K562 (cell line): ENCODE results near the gene PPARD. TPM values are rescaled to one million over a fixed set of nuclear protein-coding genes. Genes with fewer than 3 reads are reported as not detected.
A peak's percentile ranks its signal among the peaks of the same experiment; 100 is the strongest.

Experiments
- ATAC-seq: fragments of 200-7000 bp; cut with Tn5 transposase; 3 replicates; pipeline ENCODE4 v1.9.1; 2020; ENCODE audit warnings: moderate library complexity
- BruUV-seq: library from RNA; stranded (reverse); fragments of 400-500 nt; replicated peaks from 2 replicates; lab custom pipeline; 2021; lab: Mats Ljungman, UMichigan
- CTCF ChIA-PET: fragments of 300-600 bp; formaldehyde crosslinking; extraction: SDS; loops from one replicate; lab custom pipeline; 2021; ENCODE audit warnings: low intra/inter-chr PET ratio; lab: Yijun Ruan, JAX
- POLR2A ChIA-PET: fragments of 300-600, 350-650 bp; sonication (Branson Sonifier 250); formaldehyde crosslinking; extraction: SDS; loops from one replicate; lab custom pipeline; 2021; ENCODE audit warnings: antibody characterized with exemption, inconsistent platforms; lab: Yijun Ruan, JAX
- DNase-seq, 4 experiments: peaks; one replicate each; pipeline versions ENCODE4 v3.0.0 to v3.0.0-alpha.2; 2011 to 2018; ENCODE audit warnings: low spot score in 3 of 4, mixed read lengths in 3 of 4; ENCODE audit errors: extremely low read depth in 1 of 4
- FAIRE-seq: peaks from 2 replicates; lab custom pipeline; 2011; peaks lifted over from hg19 to GRCh38; lab: Jason Lieb, UNC
- H2AFZ ChIP-seq: 2 replicates; pipeline ENCODE4 v1.6.0; 2011; ENCODE audit warnings: low read depth, low read length, control low read depth, inconsistent platforms
- H3K27ac ChIP-seq: fragments of 200-600 bp; 3 replicates; pipeline ENCODE4 v1.8.0; 2011; ENCODE audit warnings: low read depth, mild to moderate bottlenecking, control low read depth, inconsistent platforms, low read length, moderate library complexity, mixed read lengths; ENCODE audit errors: extremely low read depth
- H3K27me3 ChIP-seq, 2 experiments: fragments of 300-600 bp in 1 of 2; 2 replicates in 1 of 2; 3 replicates in 1 of 2; pipeline versions ENCODE4 v1.6.0 to v1.8.0; 2011; ENCODE audit warnings: inconsistent platforms in 2 of 2, low read length in 2 of 2, mild to moderate bottlenecking in 1 of 2, mixed read lengths in 1 of 2, moderate library complexity in 1 of 2; ENCODE audit not compliant: control insufficient read depth in 2 of 2, insufficient read depth in 2 of 2
- H3K36me3 ChIP-seq: fragments of 300-600 bp; 3 replicates; pipeline ENCODE4 v1.8.0; 2011; ENCODE audit warnings: mild to moderate bottlenecking, low read length, inconsistent platforms; ENCODE audit not compliant: control insufficient read depth, insufficient read depth
- H3K4me1 ChIP-seq, 2 experiments: fragments of 200-600 bp in 1 of 2; replicated peaks in 1 of 2; 2 replicates in 1 of 2; 3 replicates in 1 of 2; pipeline versions ENCODE4 v1.5.1 to v1.8.0; 2011; ENCODE audit warnings: inconsistent platforms in 2 of 2, low read length in 2 of 2, mild to moderate bottlenecking in 1 of 2, mixed read lengths in 1 of 2, moderate library complexity in 1 of 2; ENCODE audit not compliant: control insufficient read depth in 2 of 2, insufficient read depth in 2 of 2
- H3K4me2 ChIP-seq: 2 replicates; pipeline ENCODE4 v1.6.1; 2011; ENCODE audit warnings: low read length, control low read depth, inconsistent platforms, mixed read lengths; ENCODE audit not compliant: insufficient read depth
- H3K4me3 ChIP-seq: fragments of 200-600 bp; sonication (generic), shearing (Covaris generic); 2 replicates; pipeline ENCODE4 v1.5.1; 2016; ENCODE audit warnings: control low read depth, inconsistent platforms
- H3K79me2 ChIP-seq: fragments of 200-600 bp; 3 replicates; pipeline ENCODE4 v1.8.0; 2011; ENCODE audit warnings: low read length, inconsistent platforms; ENCODE audit not compliant: control insufficient read depth, insufficient read depth
- H3K9ac ChIP-seq, 2 experiments: 2 replicates each; pipeline versions ENCODE4 v1.6.0 to v1.6.1; 2011; ENCODE audit warnings: low read depth in 2 of 2, low read length in 2 of 2, control low read depth in 1 of 2, inconsistent platforms in 1 of 2, mild to moderate bottlenecking in 1 of 2, mixed read lengths in 1 of 2; ENCODE audit not compliant: insufficient read depth in 1 of 2
- H3K9me1 ChIP-seq: one replicate; pipeline ENCODE4 v1.6.0; 2011; ENCODE audit warnings: inconsistent platforms, mild to moderate bottlenecking, low read length, moderate library complexity; ENCODE audit not compliant: control insufficient read depth, insufficient read depth
- H3K9me3 ChIP-seq: replicated peaks from 2 replicates; pipeline ENCODE4 v1.5.1; 2011; ENCODE audit warnings: low read depth, low read length, inconsistent platforms; ENCODE audit not compliant: control insufficient read depth, insufficient read depth
- H4K20me1 ChIP-seq: replicated peaks from 2 replicates; pipeline ENCODE4 v1.6.1; 2011; ENCODE audit warnings: low read length, inconsistent platforms, mixed read lengths; ENCODE audit not compliant: control insufficient read depth, insufficient read depth
- CEBPG ChIP-seq, 3 experiments: fragments of 200-800 bp in 1 of 3; sonication (Bioruptor generic) in 1 of 3; sonication (generic) in 1 of 3; formaldehyde crosslinking in 1 of 3; IDR thresholded peaks in 2 of 3; conservative IDR thresholded peaks in 1 of 3; 2 replicates each; pipeline versions ENCODE4 v1.6.1 to v1.8.0; 2016 to 2022; ENCODE audit warnings: missing compliant biosample characterization in 2 of 3, missing genetic modification characterization in 2 of 3, mild to moderate bottlenecking in 1 of 3, missing genetic modification reagents in 1 of 3
- CREM ChIP-seq: IDR thresholded peaks from 2 replicates; pipeline ENCODE4 v1.6.1; 2014; ENCODE audit warnings: antibody characterized with exemption, low read depth
- CTCF ChIP-seq, 3 experiments: IDR thresholded peaks in 2 of 3; conservative IDR thresholded peaks in 1 of 3; 2 replicates each; pipeline ENCODE4 v1.5.1; 2011 to 2012; ENCODE audit warnings: low read length in 3 of 3, mild to moderate bottlenecking in 3 of 3, control low read depth in 2 of 3, improper control_type of control experiment in 1 of 3, inconsistent platforms in 1 of 3, low read depth in 1 of 3, mixed read lengths in 1 of 3, moderate library complexity in 1 of 3; ENCODE audit not compliant: insufficient read depth in 2 of 3
- DEAF1 ChIP-seq: fragments of 450-650 bp; formaldehyde crosslinking; IDR thresholded peaks from 2 replicates; pipeline ENCODE4 v1.4.0; 2020; ENCODE audit warnings: mild to moderate bottlenecking, moderate library complexity
- FOXA3 ChIP-seq, 2 experiments: fragments of 450-650 bp in 1 of 2; sonication (generic) in 1 of 2; formaldehyde crosslinking; IDR thresholded peaks in 1 of 2; conservative IDR thresholded peaks in 1 of 2; 2 replicates each; pipeline versions ENCODE4 v1.4.0 to v1.8.0; 2020 to 2022; ENCODE audit warnings: mild to moderate bottlenecking in 2 of 2, missing genetic modification reagents in 1 of 2
- HBP1 ChIP-seq: fragments of 450-650 bp; formaldehyde crosslinking; IDR thresholded peaks from 2 replicates; pipeline ENCODE4 v1.4.0; 2022; ENCODE audit warnings: missing genetic modification characterization
- MAFK ChIP-seq: IDR thresholded peaks from 2 replicates; pipeline ENCODE4 v1.6.1; 2011; ENCODE audit warnings: low read length, improper control_type of control experiment
- RAD21 ChIP-seq, 2 experiments: fragments of 250-450 bp in 1 of 2; fragments of 450-650 bp in 1 of 2; sonication (Bioruptor Pico) in 1 of 2; formaldehyde crosslinking in 1 of 2; IDR thresholded peaks in 1 of 2; conservative IDR thresholded peaks in 1 of 2; 2 replicates each; pipeline versions ENCODE4 v1.4.0 to v1.8.0; 2020 to 2022; ENCODE audit warnings: mild to moderate bottlenecking in 2 of 2, moderate library complexity in 1 of 2
- STAG1 ChIP-seq: sonication (generic); formaldehyde crosslinking; IDR thresholded peaks from 2 replicates; pipeline ENCODE4 v1.5.0; 2020; ENCODE audit warnings: missing genetic modification reagents, borderline replicate concordance
- TEAD4 ChIP-seq, 2 experiments: sonication (generic) in 1 of 2; formaldehyde crosslinking in 1 of 2; IDR thresholded peaks; 2 replicates each; pipeline versions ENCODE4 v1.6.1 to v1.8.0; 2012 to 2022; ENCODE audit warnings: borderline replicate concordance in 1 of 2, inconsistent platforms in 1 of 2, low read length in 1 of 2, mild to moderate bottlenecking in 1 of 2, missing genetic modification reagents in 1 of 2
- ZNF316 ChIP-seq: fragments of 450-650 bp; IDR thresholded peaks from 2 replicates; pipeline ENCODE4 v1.6.1; 2016
- ZNF41 ChIP-seq: fragments of 250-450 bp; sonication (Bioruptor Pico); conservative IDR thresholded peaks from 2 replicates; pipeline ENCODE4 v1.4.0; 2020; ENCODE audit warnings: mild to moderate bottlenecking
- ZNF436 ChIP-seq: fragments of 250-450, 450-650 bp; sonication (Bioruptor Pico); formaldehyde crosslinking; IDR thresholded peaks from 2 replicates; pipeline ENCODE4 v1.7.0; 2020; ENCODE audit warnings: mild to moderate bottlenecking
- WGBS: fragments of 100-300 bp; shearing (Covaris generic); methylation state at CpG from one replicate; pipeline ENCODE4 v1.1.6; 2016; ENCODE audit warnings: low coverage, mixed read lengths; ENCODE audit not compliant: insufficient coverage; ENCODE audit errors: missing lambda C conversion rate; 5-methylcytosine and 5-hydroxymethylcytosine counted together
- in situ Hi-C: fragments of 300-500 bp; cut with MboI; formaldehyde crosslinking; loops from 4 replicates; pipeline ENCODE4 v1.15.0; 2018; ENCODE audit warnings: inconsistent platforms, mixed read lengths
- intact Hi-C: fragments of 100-400 bp; cut with micrococcal nuclease; formaldehyde crosslinking; loops from 2 replicates; pipeline ENCODE4 v1.14.2; 2022
- polyA plus RNA-seq, 8 experiments: library from polyadenylated mRNA; depleted of rRNA in 4 of 8; stranded (reverse) in 5 of 8; unstranded in 3 of 8; fragments of >200 nt; fragmentation: Nextera tagmentation in 2 of 8; fragmentation: Illumina TruSeq in 1 of 8; extraction: Ambion mirVana in 2 of 8; extraction: Trizol in 1 of 8; gene quantifications; 2 replicates each; pipeline versions ENCODE4 v1.2.1 to v1.2.3, GENCODE V29; 2011 to 2014; ENCODE audit warnings: inconsistent platforms in 1 of 8, missing spikeins in 1 of 8
- total RNA-seq, 7 experiments: library from RNA; depleted of rRNA in 6 of 7; stranded (reverse); fragments of >200 nt in 6 of 7; fragmentation: Illumina TruSeq in 2 of 7; extraction: Trizol in 2 of 7; gene quantifications; 2 replicates each; pipeline versions ENCODE4 v1.2.1 to v1.2.3, GENCODE V29; 2011 to 2021; ENCODE audit warnings: low replicate concordance in 1 of 7

PPARD gene
- total and polyA plus RNA-seq, 9 of the 15 experiments (the other 6 are each of a cell fraction or from before 2014, with no cell fraction given) = 0.14 to 13.2 (median 3.8) TPM

GRCh38 chr6:35415065-35415891 lies 72.9 kb downstream of the PPARD start:
- no peak overlapping the region for H2AFZ ChIP-seq
- FAIRE-seq (peak; percentile 86), DNase-seq (peak; percentile 65 to 78 (median 67)), ATAC-seq (peak; percentile 83)
- no peaks in the 10 kb centered on the region for H3K79me2 ChIP-seq
- BruUV-seq = no TSS peak
- no peaks in the 10 kb centered on the region for H3K9me3 ChIP-seq
- H3K4me3 ChIP-seq = no peak overlapping the region
- peaks cover 3% of the 10 kb centered on the region; the same call in 1 of the 3 replicates for H3K36me3 ChIP-seq
- ChIA-PET CTCF (interaction anchor here (1.4 kb wide), 1 partner anchor 73 kb away, joined by 16 read pairs; the partner anchor contains the start of gene PPARD), POLR2A (interaction anchor here (0.6 to 1.4 kb wide), 8 partner anchors 12 to 72 kb away, joined by 3 to 4 read pairs (median 3); no protein-coding TSS in a partner anchor)
- intact Hi-C loops = loop anchor here (2.0 kb wide), 1 partner anchor 72 kb away; the partner anchor contains the start of gene PPARD
- H3K27me3 ChIP-seq = no peaks in the 10 kb centered on the region
- no peak overlapping the region for H3K27ac ChIP-seq
- 37% methylated on average over 7 of the region's 7 CpGs for WGBS
- no peaks in the 10 kb centered on the region for H3K9me1 ChIP-seq
- peaks cover 2% of the 10 kb centered on the region; the same call in 1 of the 2 replicates for H4K20me1 ChIP-seq
- no peak overlapping the region for H3K4me2 ChIP-seq
- H3K4me1 ChIP-seq = peaks cover 0 to 4% of the 10 kb centered on the region in 2 experiments; a peak in 2 of 5 replicates
- H3K9ac ChIP-seq = no peak overlapping the region; a peak in 1 of 4 replicates
- in situ Hi-C loops = no loop called here
- TF ChIP-seq ZNF436 (CRISPR knock-in tag) = no peak
- no peak for TF ChIP-seq TEAD4 (IDR thresholded peaks at IDR 0.05; ENCODE audit: low read length)
- TF ChIP-seq TEAD4 (CRISPR knock-in tag; IDR thresholded peaks at IDR 0.05; ENCODE audit: borderline replicate concordance) = no peak
- TF ChIP-seq CEBPG (CRISPR knock-in tag; IDR thresholded peaks at IDR 0.05) = no peak
- TF ChIP-seq CEBPG (tag; conservative IDR thresholded peaks at IDR 0.05 in 1 of 2, IDR thresholded peaks at IDR 0.05 in 1 of 2) = no peak
- no peak for TF ChIP-seq ZNF41 (CRISPR knock-in tag)
- peak; percentile 70 to 82 (median 72) for TF ChIP-seq CTCF (IDR thresholded peaks at IDR 0.05 in 2 of 3, conservative IDR thresholded peaks at IDR 0.05 in 1 of 3; ENCODE audit: insufficient read depth in 2 of 3, low read depth in 1 of 3, low read length in 3 of 3)
- no peak for TF ChIP-seq HBP1 (CRISPR knock-in tag)
- TF ChIP-seq CREM = peak; percentile 9; the same call in 1 of the 2 replicates
- 0 out of 2 replicates have a peak, but pooled peaks have one; percentile 34 for TF ChIP-seq STAG1
- peak; percentile 60 to 71 for TF ChIP-seq RAD21 (CRISPR knock-in tag; conservative IDR thresholded peaks at IDR 0.05 in 1 of 2, IDR thresholded peaks at IDR 0.05 in 1 of 2)
- peak in 1 of 2 experiments; percentile 55; a peak in 2 of 4 replicates for TF ChIP-seq FOXA3 (CRISPR knock-in tag; conservative IDR thresholded peaks at IDR 0.05 in 1 of 2, IDR thresholded peaks at IDR 0.05 in 1 of 2)
- peak; percentile 38; the same call in 1 of the 2 replicates for TF ChIP-seq DEAF1 (CRISPR knock-in tag)
- 0 out of 2 replicates have a peak, but pooled peaks have one; percentile 5 for TF ChIP-seq MAFK
- TF ChIP-seq ZNF316 = no peak
